ENCODE results near the gene UNC119B.

GRCh38 chr12:120759591-120760348, 49.5 kb downstream of the UNC119B start:
- TF ChIP-seq CTCF (IDR thresholded peaks at IDR 0.05): no peak
- no peak for TF ChIP-seq POLR2AphosphoS5 (IDR thresholded peaks at IDR 0.05)

All from upper lobe of left lung (tissue), 4 donors.